GM12878 (cell line): ENCODE results near the gene NRG3. TPM values are rescaled to one million over a fixed set of nuclear protein-coding genes. Genes with fewer than 3 reads are reported as not detected.
A peak's percentile ranks its signal among the peaks of the same experiment; 100 is the strongest.

Experiments
- ATAC-seq: fragments of 200-7000 bp; cut with Tn5 transposase; 3 replicates; pipeline ENCODE4 v1.9.1; 2020; ENCODE audit warnings: mild to moderate bottlenecking, moderate library complexity
- BruUV-seq: library from RNA; stranded (reverse); fragments of 400-500 nt; replicated peaks from 2 replicates; lab custom pipeline; 2021; lab: Mats Ljungman, UMichigan
- CTCF ChIA-PET: fragments of 300-600 bp; sonication (Branson Sonifier 250); formaldehyde crosslinking; extraction: SDS; loops from one replicate; lab custom pipeline; 2021; ENCODE audit warnings: inconsistent platforms; lab: Yijun Ruan, JAX
- POLR2A ChIA-PET: fragments of 350-600 bp; formaldehyde crosslinking; extraction: SDS; loops from one replicate; lab custom pipeline; 2021; ENCODE audit warnings: inconsistent platforms; lab: Charles Lee
- RAD21 ChIA-PET: fragments of 300-600 bp; sonication (Branson Sonifier 250); formaldehyde crosslinking; loops from one replicate; lab custom pipeline; 2023; ENCODE audit warnings: antibody characterized with exemption; ENCODE audit not compliant: unreplicated experiment; lab: Charles Lee
- SMC1A ChIA-PET: fragments of 300-600 bp; sonication (Branson Sonifier 250); formaldehyde crosslinking; loops from one replicate; lab custom pipeline; 2023; ENCODE audit not compliant: unreplicated experiment, uncharacterized antibody; lab: Charles Lee
- DNase-seq: peaks from one replicate; pipeline ENCODE4 v3.0.0-alpha.2; 2011; ENCODE audit warnings: low read depth, low spot score
- FAIRE-seq: peaks from 3 replicates; lab custom pipeline; 2011; peaks lifted over from hg19 to GRCh38; lab: Jason Lieb, UNC
- H2AFZ ChIP-seq: 2 replicates; pipeline ENCODE4 v1.6.0; 2011; ENCODE audit warnings: low read depth, low read length, control low read depth; ENCODE audit not compliant: control insufficient read depth
- H3K27ac ChIP-seq: 2 replicates; pipeline ENCODE4 v1.5.1; 2011; ENCODE audit warnings: control low read depth; ENCODE audit not compliant: control insufficient read depth, insufficient read depth
- H3K27me3 ChIP-seq, 2 experiments: replicated peaks in 1 of 2; 2 replicates each; pipeline versions ENCODE4 v1.6.0 to v1.6.1; 2011; ENCODE audit warnings: low read length in 1 of 2; ENCODE audit not compliant: control insufficient read depth in 2 of 2, insufficient read depth in 2 of 2
- H3K36me3 ChIP-seq, 2 experiments: 2 replicates each; pipeline ENCODE4 v1.5.1; 2011; ENCODE audit warnings: low read length in 1 of 2; ENCODE audit not compliant: control insufficient read depth in 2 of 2, insufficient read depth in 2 of 2
- H3K4me1 ChIP-seq: 2 replicates; pipeline ENCODE4 v1.6.1; 2011; ENCODE audit warnings: mild to moderate bottlenecking, low read length, moderate library complexity, mixed read lengths; ENCODE audit not compliant: control insufficient read depth, insufficient read depth
- H3K4me2 ChIP-seq: 2 replicates; pipeline ENCODE4 v1.6.0; 2011; ENCODE audit warnings: control low read depth; ENCODE audit not compliant: control insufficient read depth, insufficient read depth
- H3K4me3 ChIP-seq: fragments of 200-600 bp; sonication (generic); 2 replicates; pipeline ENCODE4 v1.5.1; 2016
- H3K79me2 ChIP-seq: 2 replicates; pipeline ENCODE4 v1.6.0; 2011; ENCODE audit warnings: low read length; ENCODE audit not compliant: control insufficient read depth, insufficient read depth
- H3K9ac ChIP-seq: 2 replicates; pipeline ENCODE4 v1.8.0; 2011; ENCODE audit warnings: low read length, control low read depth, mixed read lengths; ENCODE audit not compliant: control insufficient read depth, insufficient read depth
- H3K9me3 ChIP-seq: replicated peaks from 3 replicates; pipeline ENCODE4 v1.5.1; 2011; ENCODE audit warnings: mild to moderate bottlenecking, low read length; ENCODE audit not compliant: control insufficient read depth, insufficient read depth
- H4K20me1 ChIP-seq: 2 replicates; pipeline ENCODE4 v1.6.0; 2011; ENCODE audit not compliant: control insufficient read depth, insufficient read depth
- ATF7 ChIP-seq: fragments of 450-650 bp; IDR thresholded peaks from 2 replicates; pipeline ENCODE4 v1.6.1; 2016; ENCODE audit warnings: low read depth, mild to moderate bottlenecking
- CHD1 ChIP-seq: IDR thresholded peaks from 2 replicates; pipeline ENCODE4 v1.6.1; 2012; ENCODE audit warnings: low read depth, low read length, improper control_type of control experiment
- E2F8 ChIP-seq: fragments of 450-650 bp; IDR thresholded peaks from 2 replicates; pipeline ENCODE4 v1.6.1; 2018; ENCODE audit warnings: mild to moderate bottlenecking, low read depth, moderate library complexity; ENCODE audit not compliant: partially characterized antibody
- EGR1 ChIP-seq, 2 experiments: IDR thresholded peaks; 1 replicate in 1 of 2; 2 replicates in 1 of 2; pipeline ENCODE4 v1.6.1; 2011 to 2012; ENCODE audit warnings: low read depth in 2 of 2, low read length in 2 of 2, borderline replicate concordance in 1 of 2, mild to moderate bottlenecking in 1 of 2, moderate library complexity in 1 of 2
- ESRRA ChIP-seq: IDR thresholded peaks from 2 replicates; pipeline ENCODE4 v1.6.1; 2012; ENCODE audit warnings: mild to moderate bottlenecking, low read length, improper control_type of control experiment
- POLR2A ChIP-seq: IDR thresholded peaks from 2 replicates; pipeline ENCODE4 v1.6.1; 2011; ENCODE audit warnings: low read depth, mild to moderate bottlenecking, low read length
- RCOR1 ChIP-seq: conservative IDR thresholded peaks from 2 replicates; pipeline ENCODE4 v1.6.1; 2012; ENCODE audit warnings: low read depth, low read length, improper control_type of control experiment
- STAT3 ChIP-seq: IDR thresholded peaks from 2 replicates; pipeline ENCODE4 v1.6.1; 2011; ENCODE audit warnings: low read depth, low read length, improper control_type of control experiment
- WGBS: methylation state at CpG from one replicate; pipeline ENCODE4 v1.1.6; 2016; ENCODE audit warnings: low lambda C conversion rate; ENCODE audit not compliant: insufficient replicate concordance, insufficient coverage; ENCODE audit errors: missing lambda C conversion rate; 5-methylcytosine and 5-hydroxymethylcytosine counted together
- in situ Hi-C: fragments of 300-500 bp; cut with MboI; formaldehyde crosslinking; loops from 9 replicates; pipeline ENCODE4 v1.14.3; 2018; ENCODE audit warnings: mixed read lengths
- intact Hi-C: fragments of 100-400 bp; cut with micrococcal nuclease; formaldehyde crosslinking; loops from one replicate; pipeline ENCODE4 v1.14.2; 2022; ENCODE audit not compliant: unreplicated experiment
- polyA plus RNA-seq, 11 experiments: library from polyadenylated mRNA; depleted of rRNA in 4 of 11; unstranded in 6 of 11; stranded (reverse) in 5 of 11; fragments of >200 nt; fragmentation: Nextera tagmentation in 4 of 11; fragmentation: Illumina TruSeq in 1 of 11; extraction: Ambion mirVana in 4 of 11; extraction: Trizol in 1 of 11; gene quantifications; 1 replicate in 1 of 11; 2 replicates in 10 of 11; pipeline versions ENCODE4 v1.2.1 to v1.2.3, GENCODE V29; 2011 to 2016; ENCODE audit warnings: inconsistent platforms in 2 of 11, missing spikeins in 2 of 11, low read depth in 1 of 11
- total RNA-seq, 4 experiments: library from RNA; depleted of rRNA in 3 of 4; stranded (reverse); fragments of >200 nt in 3 of 4; fragmentation: Illumina TruSeq in 1 of 4; extraction: Trizol in 1 of 4; gene quantifications; 2 replicates each; pipeline versions ENCODE4 v1.2.1 to v1.2.3, GENCODE V29; 2013 to 2021

The NRG3 gene
- total and polyA plus RNA-seq, 10 of the 15 experiments (the other 5 are each of a cell fraction or from before 2014, with no cell fraction given): 0.03 to 0.41 (median 0.17) TPM; not detected in 3

GRCh38 chr10:82192665-82193064 lies 317.7 kb downstream of the NRG3 start:
- Histone ChIP-seq H3K4me3 (no peak overlapping the region), H3K9me3 (no peaks in the 10 kb centered on the region), H3K4me1 (no peaks in the 10 kb centered on the region), H4K20me1 (no peaks in the 10 kb centered on the region), H3K27me3 (no peaks in the 10 kb centered on the region), H3K36me3 (no peaks in the 10 kb centered on the region), H3K9ac (no peak overlapping the region), H3K4me2 (no peak overlapping the region), H3K27ac (no peak overlapping the region), H2AFZ (no peak overlapping the region), H3K79me2 (no peaks in the 10 kb centered on the region)
- SMC1A ChIA-PET: interaction anchor here (1.2 kb wide), 1 partner anchor 9 kb away, joined by 3 read pairs; no protein-coding TSS in a partner anchor
- DNase-seq (no peak), ATAC-seq (no peak), FAIRE-seq (no peak)
- in situ Hi-C loops (no loop called here), intact Hi-C loops (no loop called here)
- BruUV-seq: no TSS peak
- POLR2A ChIA-PET: interaction anchor here (0.7 kb wide), 1 partner anchor 81 kb away, joined by 3 read pairs; no protein-coding TSS in a partner anchor
- WGBS: 0% methylated on average over 2 of the region's 2 CpGs
- RAD21 ChIA-PET: no interaction called here
- CTCF ChIA-PET: interaction anchor here (1.0 kb wide), 1 partner anchor 8 kb away, joined by 3 read pairs; no protein-coding TSS in a partner anchor
- TF ChIP-seq ESRRA (no peak), EGR1 (IDR thresholded peaks at IDR 0.05; ENCODE audit: borderline replicate concordance in 1 of 2, low read depth in 2 of 2, low read length in 2 of 2) (no peak), CHD1 (no peak), E2F8 (no peak), ATF7 (peak; percentile 84), STAT3 (no peak), RCOR1 (no peak), POLR2A (no peak)
